Measurements from ENCODE around the gene MLLT3. TPM values are rescaled to one million over a fixed set of nuclear protein-coding genes. Genes with fewer than 3 reads are reported as not detected.

The MLLT3 gene
- total RNA-seq, 1 experiment from 2014 or later: 21.6 TPM

- no peaks in the 10 kb centered on the region for H3K79me2 ChIP-seq (ENCODE audit: low read depth)
- BruUV-seq (replicated peaks): no TSS peak
- no peaks in the 10 kb centered on the region for H3K4me1 ChIP-seq (replicated peaks; ENCODE audit: insufficient read depth)
- H3K4me3 ChIP-seq: no peak overlapping the region
- H3K27ac ChIP-seq: no peak overlapping the region
- no peak overlapping the region for H2AFZ ChIP-seq
- intact Hi-C loops (cut with micrococcal nuclease; ENCODE audit: unreplicated experiment): no loop called here
- no peaks in the 10 kb centered on the region for H3K9me3 ChIP-seq (ENCODE audit: insufficient read depth, low read depth)
- H3K27me3 ChIP-seq (ENCODE audit: insufficient read depth, low read depth): no peaks in the 10 kb centered on the region
- H4K20me1 ChIP-seq (ENCODE audit: insufficient read depth): no peaks in the 10 kb centered on the region
- H3K9me2 ChIP-seq (ENCODE audit: insufficient read depth): no peaks in the 10 kb centered on the region
- ChIA-PET POLR2A (ENCODE audit: unreplicated experiment) (no interaction called here), CTCF (no interaction called here)
- no peak for TF ChIP-seq EZH2 (IDR thresholded peaks at IDR 0.05; ENCODE audit: low read depth)
- TF ChIP-seq CTCF (conservative IDR thresholded peaks at IDR 0.05): no peak
- H3K36me3 ChIP-seq (ENCODE audit: low read depth): no peaks in the 10 kb centered on the region
- no peak for DNase-seq
- no peak overlapping the region for H3K4me2 ChIP-seq
- H3F3A ChIP-seq (ENCODE audit: insufficient read depth, low read depth): no peaks in the 10 kb centered on the region
Measured at GRCh38 chr9:20538956-20539355, 83.3 kb downstream of the MLLT3 start.

- H2AFZ ChIP-seq: no peak overlapping the region
- H4K20me1 ChIP-seq (ENCODE audit: insufficient read depth): no peaks in the 10 kb centered on the region
- H3K4me1 ChIP-seq (replicated peaks; ENCODE audit: insufficient read depth): no peaks in the 10 kb centered on the region
- H3K9me2 ChIP-seq (ENCODE audit: insufficient read depth): no peaks in the 10 kb centered on the region
- no peaks in the 10 kb centered on the region for H3K79me2 ChIP-seq (ENCODE audit: low read depth)
- BruUV-seq (replicated peaks): no TSS peak
- no peak for TF ChIP-seq CTCF (conservative IDR thresholded peaks at IDR 0.05)
- no peak for TF ChIP-seq EZH2 (IDR thresholded peaks at IDR 0.05; ENCODE audit: low read depth)
- ChIA-PET CTCF (no interaction called here), POLR2A (ENCODE audit: unreplicated experiment) (no interaction called here)
- H3K27ac ChIP-seq: no peak overlapping the region
- H3K4me2 ChIP-seq: no peak overlapping the region
- H3K27me3 ChIP-seq (ENCODE audit: insufficient read depth, low read depth): no peaks in the 10 kb centered on the region
- no peaks in the 10 kb centered on the region for H3F3A ChIP-seq (ENCODE audit: insufficient read depth, low read depth)
- H3K4me3 ChIP-seq: no peak overlapping the region
- H3K9me3 ChIP-seq (ENCODE audit: insufficient read depth, low read depth): no peaks in the 10 kb centered on the region
- intact Hi-C loops (cut with micrococcal nuclease; ENCODE audit: unreplicated experiment): no loop called here
- no peaks in the 10 kb centered on the region for H3K36me3 ChIP-seq (ENCODE audit: low read depth)
- DNase-seq: no peak
Measured at GRCh38 chr9:20538092-20538491, 84.2 kb downstream of the MLLT3 start.

- no peaks in the 10 kb centered on the region for H3K9me3 ChIP-seq (ENCODE audit: insufficient read depth, low read depth)
- no peaks in the 10 kb centered on the region for H3K79me2 ChIP-seq (ENCODE audit: low read depth)
- H4K20me1 ChIP-seq (ENCODE audit: insufficient read depth): no peaks in the 10 kb centered on the region
- H3K27ac ChIP-seq: no peak overlapping the region
- BruUV-seq (replicated peaks): no TSS peak
- ChIA-PET POLR2A (ENCODE audit: unreplicated experiment) (no interaction called here), CTCF (no interaction called here)
- H3K4me3 ChIP-seq: no peak overlapping the region
- H3K27me3 ChIP-seq (ENCODE audit: insufficient read depth, low read depth): no peaks in the 10 kb centered on the region
- no peak overlapping the region for H2AFZ ChIP-seq
- no peak overlapping the region for H3K4me2 ChIP-seq
- no peak for TF ChIP-seq EZH2 (IDR thresholded peaks at IDR 0.05; ENCODE audit: low read depth)
- no peak for TF ChIP-seq CTCF (conservative IDR thresholded peaks at IDR 0.05)
- H3F3A ChIP-seq (ENCODE audit: insufficient read depth, low read depth): no peaks in the 10 kb centered on the region
- no peaks in the 10 kb centered on the region for H3K36me3 ChIP-seq (ENCODE audit: low read depth)
- no peak for DNase-seq
- no peaks in the 10 kb centered on the region for H3K9me2 ChIP-seq (ENCODE audit: insufficient read depth)
- intact Hi-C loops (cut with micrococcal nuclease; ENCODE audit: unreplicated experiment): no loop called here
- H3K4me1 ChIP-seq (replicated peaks; ENCODE audit: insufficient read depth): no peaks in the 10 kb centered on the region
Measured at GRCh38 chr9:20537294-20537693, 85.0 kb downstream of the MLLT3 start.
